ENCODE measurements around the gene RPIA. TPM values are rescaled to one million over a fixed set of nuclear protein-coding genes. Genes with fewer than 3 reads are reported as not detected.

Gene RPIA
- total and polyA plus RNA-seq, 2 of the 4 experiments (the other 2 are of a cell fraction): 4.1 to 8.6 TPM

DNA sequence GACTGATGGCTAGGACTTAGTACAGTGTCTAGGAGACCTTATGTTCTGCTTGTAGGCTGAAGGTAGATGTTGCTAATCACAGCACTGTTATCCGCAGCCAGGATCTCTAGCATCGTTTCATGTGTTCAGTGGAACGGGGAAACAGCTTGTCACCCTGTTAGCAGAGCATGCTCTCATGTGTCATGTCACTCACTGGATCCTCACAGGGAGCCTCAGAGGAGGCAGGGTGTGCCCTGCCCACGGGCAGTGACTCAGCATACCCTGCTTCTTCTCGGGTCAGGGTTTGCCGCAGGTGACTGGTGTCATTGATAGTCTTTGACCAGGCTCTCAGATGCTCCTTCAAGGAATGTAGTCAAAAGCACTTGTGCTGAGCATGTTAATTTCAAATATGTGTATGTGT lies 44.4 kb downstream of the RPIA start:
- H3K9me1 ChIP-seq (ENCODE audit: insufficient read depth, low read length): no peaks in the 10 kb centered on the region
- H3K23ac ChIP-seq (ENCODE audit: low read depth, low read length): no peak overlapping the region
- no peak overlapping the region for H3K4ac ChIP-seq (ENCODE audit: low read depth, low read length)
- no TSS peak for BruUV-seq (replicated peaks)
- ChIA-PET CTCF (no interaction called here), POLR2A (ENCODE audit: unreplicated experiment) (no interaction called here)
- no peak for DNase-seq
- no peak overlapping the region for H3K27ac ChIP-seq (ENCODE audit: insufficient read depth, low read length)
- H2BK120ac ChIP-seq (ENCODE audit: low read depth, low read length): no peak overlapping the region
- no peak for TF ChIP-seq RCOR1 (IDR thresholded peaks at IDR 0.05; ENCODE audit: insufficient replicate concordance, low read length)
- no peak for TF ChIP-seq POLR2A (IDR thresholded peaks at IDR 0.05; ENCODE audit: low read depth, low read length)
- no peak for TF ChIP-seq RAD21 (IDR thresholded peaks at IDR 0.05; ENCODE audit: low read length)
- TF ChIP-seq NFE2L2 (IDR thresholded peaks at IDR 0.05; ENCODE audit: low read depth, low read length): no peak
- TF ChIP-seq MXI1 (IDR thresholded peaks at IDR 0.05; ENCODE audit: borderline replicate concordance, low read depth, low read length): no peak
- TF ChIP-seq, protein P1, sequence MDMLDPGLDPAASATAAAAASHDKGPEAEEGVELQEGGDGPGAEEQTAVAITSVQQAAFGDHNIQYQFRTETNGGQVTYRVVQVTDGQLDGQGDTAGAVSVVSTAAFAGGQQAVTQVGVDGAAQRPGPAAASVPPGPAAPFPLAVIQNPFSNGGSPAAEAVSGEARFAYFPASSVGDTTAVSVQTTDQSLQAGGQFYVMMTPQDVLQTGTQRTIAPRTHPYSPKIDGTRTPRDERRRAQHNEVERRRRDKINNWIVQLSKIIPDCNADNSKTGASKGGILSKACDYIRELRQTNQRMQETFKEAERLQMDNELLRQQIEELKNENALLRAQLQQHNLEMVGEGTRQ (IDR thresholded peaks at IDR 0.05; ENCODE audit: low read depth, low read length): no peak
- H2BK20ac ChIP-seq (ENCODE audit: low read depth, low read length): no peak overlapping the region
- H4K20me1 ChIP-seq (ENCODE audit: insufficient read depth, low read length): no peaks in the 10 kb centered on the region
- no peak overlapping the region for H3K18ac ChIP-seq (ENCODE audit: low read depth, low read length)
- no peak overlapping the region for H2AFZ ChIP-seq (replicated peaks; ENCODE audit: low read length, poor library complexity)
- H4K8ac ChIP-seq (ENCODE audit: low read depth in 2 of 2, low read length in 2 of 2): no peak overlapping the region
- ATAC-seq (ENCODE audit: low read depth): no peak
- H3K56ac ChIP-seq (ENCODE audit: extremely low read depth, insufficient read depth, low read length): no peak overlapping the region
- no peak overlapping the region for H3K4me2 ChIP-seq (ENCODE audit: low read depth, low read length)
- no peaks in the 10 kb centered on the region for H3K79me1 ChIP-seq (ENCODE audit: low read depth in 1 of 2, low read length in 2 of 2)
- no peak overlapping the region for H3K9ac ChIP-seq (ENCODE audit: low read depth, low read length)
- no peak overlapping the region for H3K14ac ChIP-seq (replicated peaks; ENCODE audit: low read depth, low read length)
- H3K36me3 ChIP-seq (ENCODE audit: control insufficient read depth, insufficient read depth, low read length): peaks cover 13% of the 10 kb centered on the region
- H4K5ac ChIP-seq (ENCODE audit: low read depth, low read length): no peak overlapping the region
- in situ Hi-C loops (cut with MboI; ENCODE audit: low sequenced_read_pairs): no loop called here
- no peak overlapping the region for H2AK9ac ChIP-seq (replicated peaks; ENCODE audit: low read depth, low read length, poor library complexity)
- no peak overlapping the region for H2BK5ac ChIP-seq (ENCODE audit: low read depth, low read length, poor library complexity, severe bottlenecking)
- no peak overlapping the region for H4K91ac ChIP-seq (ENCODE audit: insufficient read depth, low read depth, low read length)
- H2AK5ac ChIP-seq (ENCODE audit: low read depth, low read length): no peak overlapping the region
- no peaks in the 10 kb centered on the region for H3K9me3 ChIP-seq (ENCODE audit: control insufficient read depth, insufficient read depth, low read length)
- intact Hi-C loops (cut with micrococcal nuclease): no loop called here
- H3K4me1 ChIP-seq (ENCODE audit: control insufficient read depth, insufficient read depth, low read length): no peaks in the 10 kb centered on the region; the same call in 1 of the 2 replicates
- no peaks in the 10 kb centered on the region for H3K27me3 ChIP-seq (ENCODE audit: control insufficient read depth, insufficient read depth, low read length)
- 90% methylated on average over 2 of the region's 6 CpGs; no CpG with 5 or more reads in 1 of the 2 experiments for WGBS, 2 experiments (ENCODE audit: extremely low coverage in 2 of 2, insufficient read length in 1 of 2)
- dilution Hi-C loops (cut with HindIII; ENCODE audit: low sequenced_read_pairs, unreplicated experiment): no loop called here
- no peak overlapping the region for H3K4me3 ChIP-seq (ENCODE audit: insufficient read depth, low read depth, low read length)
- H2BK15ac ChIP-seq (ENCODE audit: low read depth, low read length): no peak overlapping the region
